GM12878 (cell line): ENCODE data around the gene ADAMTS17. TPM values are rescaled to one million over a fixed set of nuclear protein-coding genes. Genes with fewer than 3 reads are reported as not detected.

ENCODE experiments used
- ATAC-seq: fragments of 200-7000 bp; cut with Tn5 transposase; 3 replicates; pipeline ENCODE4 v1.9.1; 2020; ENCODE audit warnings: mild to moderate bottlenecking, moderate library complexity
- BruUV-seq: library from RNA; stranded (reverse); fragments of 400-500 nt; replicated peaks from 2 replicates; lab custom pipeline; 2021; lab: Mats Ljungman, UMichigan
- CTCF ChIA-PET: fragments of 300-600 bp; sonication (Branson Sonifier 250); formaldehyde crosslinking; extraction: SDS; loops from one replicate; lab custom pipeline; 2021; ENCODE audit warnings: inconsistent platforms; lab: Yijun Ruan, JAX
- POLR2A ChIA-PET: fragments of 350-600 bp; formaldehyde crosslinking; extraction: SDS; loops from one replicate; lab custom pipeline; 2021; ENCODE audit warnings: inconsistent platforms; lab: Charles Lee
- RAD21 ChIA-PET: fragments of 300-600 bp; sonication (Branson Sonifier 250); formaldehyde crosslinking; loops from one replicate; lab custom pipeline; 2023; ENCODE audit warnings: antibody characterized with exemption; ENCODE audit not compliant: unreplicated experiment; lab: Charles Lee
- SMC1A ChIA-PET: fragments of 300-600 bp; sonication (Branson Sonifier 250); formaldehyde crosslinking; loops from one replicate; lab custom pipeline; 2023; ENCODE audit not compliant: unreplicated experiment, uncharacterized antibody; lab: Charles Lee
- DNase-seq: peaks from one replicate; pipeline ENCODE4 v3.0.0-alpha.2; 2011; ENCODE audit warnings: low read depth, low spot score
- FAIRE-seq: peaks from 3 replicates; lab custom pipeline; 2011; peaks lifted over from hg19 to GRCh38; lab: Jason Lieb, UNC
- H2AFZ ChIP-seq: 2 replicates; pipeline ENCODE4 v1.6.0; 2011; ENCODE audit warnings: low read depth, low read length, control low read depth; ENCODE audit not compliant: control insufficient read depth
- H3K27ac ChIP-seq: 2 replicates; pipeline ENCODE4 v1.5.1; 2011; ENCODE audit warnings: control low read depth; ENCODE audit not compliant: control insufficient read depth, insufficient read depth
- H3K27me3 ChIP-seq, 2 experiments: replicated peaks in 1 of 2; 2 replicates each; pipeline versions ENCODE4 v1.6.0 to v1.6.1; 2011; ENCODE audit warnings: low read length in 1 of 2; ENCODE audit not compliant: control insufficient read depth in 2 of 2, insufficient read depth in 2 of 2
- H3K36me3 ChIP-seq, 2 experiments: 2 replicates each; pipeline ENCODE4 v1.5.1; 2011; ENCODE audit warnings: low read length in 1 of 2; ENCODE audit not compliant: control insufficient read depth in 2 of 2, insufficient read depth in 2 of 2
- H3K4me1 ChIP-seq: 2 replicates; pipeline ENCODE4 v1.6.1; 2011; ENCODE audit warnings: mild to moderate bottlenecking, low read length, moderate library complexity, mixed read lengths; ENCODE audit not compliant: control insufficient read depth, insufficient read depth
- H3K4me2 ChIP-seq: 2 replicates; pipeline ENCODE4 v1.6.0; 2011; ENCODE audit warnings: control low read depth; ENCODE audit not compliant: control insufficient read depth, insufficient read depth
- H3K4me3 ChIP-seq: fragments of 200-600 bp; sonication (generic); 2 replicates; pipeline ENCODE4 v1.5.1; 2016
- H3K79me2 ChIP-seq: 2 replicates; pipeline ENCODE4 v1.6.0; 2011; ENCODE audit warnings: low read length; ENCODE audit not compliant: control insufficient read depth, insufficient read depth
- H3K9ac ChIP-seq: 2 replicates; pipeline ENCODE4 v1.8.0; 2011; ENCODE audit warnings: low read length, control low read depth, mixed read lengths; ENCODE audit not compliant: control insufficient read depth, insufficient read depth
- H3K9me3 ChIP-seq: replicated peaks from 3 replicates; pipeline ENCODE4 v1.5.1; 2011; ENCODE audit warnings: mild to moderate bottlenecking, low read length; ENCODE audit not compliant: control insufficient read depth, insufficient read depth
- H4K20me1 ChIP-seq: 2 replicates; pipeline ENCODE4 v1.6.0; 2011; ENCODE audit not compliant: control insufficient read depth, insufficient read depth
- BRCA1 ChIP-seq: IDR thresholded peaks from 2 replicates; pipeline ENCODE4 v1.6.1; 2011; ENCODE audit warnings: low read depth, low read length, improper control_type of control experiment
- CBFB ChIP-seq: IDR thresholded peaks from 2 replicates; pipeline ENCODE4 v1.6.1; 2016; ENCODE audit warnings: antibody characterized with exemption, low read depth
- CREB1 ChIP-seq: IDR thresholded peaks from 2 replicates; pipeline ENCODE4 v1.6.1; 2012; ENCODE audit warnings: low read depth, mild to moderate bottlenecking, inconsistent platforms
- FOXM1 ChIP-seq: IDR thresholded peaks from 2 replicates; pipeline ENCODE4 v1.6.1; 2012; ENCODE audit warnings: low read depth, mild to moderate bottlenecking, inconsistent platforms, low read length, moderate library complexity
- HDAC6 ChIP-seq: fragments of 200-600 bp; sonication (generic); IDR thresholded peaks from one replicate; pipeline ENCODE4 v1.8.0; 2017; ENCODE audit warnings: antibody characterized with exemption; ENCODE audit not compliant: unreplicated experiment
- KDM1A ChIP-seq: fragments of 200-600 bp; sonication (generic); IDR thresholded peaks from 2 replicates; pipeline ENCODE4 v1.6.1; 2016; ENCODE audit warnings: borderline replicate concordance
- MEF2B ChIP-seq: fragments of 450-650 bp; IDR thresholded peaks from 2 replicates; pipeline ENCODE4 v1.6.1; 2018; ENCODE audit warnings: mild to moderate bottlenecking, moderate library complexity; ENCODE audit not compliant: partially characterized antibody, poor library complexity, severe bottlenecking
- NFXL1 ChIP-seq: fragments of 450-650 bp; IDR thresholded peaks from 2 replicates; pipeline ENCODE4 v1.6.1; 2017; ENCODE audit warnings: antibody characterized with exemption, mild to moderate bottlenecking, borderline replicate concordance
- NFYB ChIP-seq: IDR thresholded peaks from 2 replicates; pipeline ENCODE4 v1.6.1; 2011; ENCODE audit warnings: low read depth, mild to moderate bottlenecking, low read length, improper control_type of control experiment, moderate library complexity; ENCODE audit not compliant: insufficient read depth
- RAD21 ChIP-seq: IDR thresholded peaks from 2 replicates; pipeline ENCODE4 v1.6.1; 2011; ENCODE audit warnings: mild to moderate bottlenecking, low read depth, low read length, moderate library complexity; ENCODE audit not compliant: insufficient read depth
- RB1 ChIP-seq: fragments of 450-650 bp; formaldehyde crosslinking; IDR thresholded peaks from 2 replicates; pipeline ENCODE4 v1.6.1; 2017; ENCODE audit warnings: mild to moderate bottlenecking, borderline replicate concordance
- RCOR1 ChIP-seq: conservative IDR thresholded peaks from 2 replicates; pipeline ENCODE4 v1.6.1; 2012; ENCODE audit warnings: low read depth, low read length, improper control_type of control experiment
- SIN3A ChIP-seq: IDR thresholded peaks from 2 replicates; pipeline ENCODE4 v1.6.1; 2012; ENCODE audit warnings: low read depth, low read length, improper control_type of control experiment
- SPI1 ChIP-seq: IDR thresholded peaks from 2 replicates; pipeline ENCODE4 v1.6.1; 2011; ENCODE audit warnings: low read depth, mild to moderate bottlenecking, low read length, moderate library complexity, borderline replicate concordance; ENCODE audit not compliant: insufficient read depth
- SUZ12 ChIP-seq: fragments of 200-600 bp; sonication (generic); IDR thresholded peaks from one replicate; pipeline ENCODE4 v1.6.1; 2018; ENCODE audit warnings: antibody characterized with exemption, mild to moderate bottlenecking; ENCODE audit not compliant: unreplicated experiment
- WGBS: methylation state at CpG from one replicate; pipeline ENCODE4 v1.1.6; 2016; ENCODE audit warnings: low lambda C conversion rate; ENCODE audit not compliant: insufficient replicate concordance, insufficient coverage; ENCODE audit errors: missing lambda C conversion rate; 5-methylcytosine and 5-hydroxymethylcytosine counted together
- in situ Hi-C: fragments of 300-500 bp; cut with MboI; formaldehyde crosslinking; loops from 9 replicates; pipeline ENCODE4 v1.14.3; 2018; ENCODE audit warnings: mixed read lengths
- intact Hi-C: fragments of 100-400 bp; cut with micrococcal nuclease; formaldehyde crosslinking; loops from one replicate; pipeline ENCODE4 v1.14.2; 2022; ENCODE audit not compliant: unreplicated experiment
- polyA plus RNA-seq, 11 experiments: library from polyadenylated mRNA; depleted of rRNA in 4 of 11; unstranded in 6 of 11; stranded (reverse) in 5 of 11; fragments of >200 nt; fragmentation: Nextera tagmentation in 4 of 11; fragmentation: Illumina TruSeq in 1 of 11; extraction: Ambion mirVana in 4 of 11; extraction: Trizol in 1 of 11; gene quantifications; 1 replicate in 1 of 11; 2 replicates in 10 of 11; pipeline versions ENCODE4 v1.2.1 to v1.2.3, GENCODE V29; 2011 to 2016; ENCODE audit warnings: inconsistent platforms in 2 of 11, missing spikeins in 2 of 11, low read depth in 1 of 11
- total RNA-seq, 4 experiments: library from RNA; depleted of rRNA in 3 of 4; stranded (reverse); fragments of >200 nt in 3 of 4; fragmentation: Illumina TruSeq in 1 of 4; extraction: Trizol in 1 of 4; gene quantifications; 2 replicates each; pipeline versions ENCODE4 v1.2.1 to v1.2.3, GENCODE V29; 2013 to 2021
- TF ChIP-seq, protein P1 (sequence below): fragments of 450-650 bp; formaldehyde crosslinking; IDR thresholded peaks from 2 replicates; pipeline ENCODE4 v1.4.0; 2022; ENCODE audit warnings: mild to moderate bottlenecking, moderate library complexity
- TF ChIP-seq, protein P2 (sequence below): fragments of 450-650 bp; IDR thresholded peaks from 2 replicates; pipeline ENCODE4 v1.6.1; 2017; ENCODE audit warnings: low read depth, mild to moderate bottlenecking, moderate library complexity
- TF ChIP-seq, protein P3 (sequence below): fragments of 450-650 bp; IDR thresholded peaks from 2 replicates; pipeline ENCODE4 v1.6.1; 2018; ENCODE audit warnings: mild to moderate bottlenecking, low read depth, moderate library complexity; ENCODE audit not compliant: partially characterized antibody

ADAMTS17 gene
- total and polyA plus RNA-seq, 10 of the 15 experiments (the other 5 are each of a cell fraction or from before 2014, with no cell fraction given): 0.04 to 0.50 (median 0.10) TPM; not detected in 4

DNA sequence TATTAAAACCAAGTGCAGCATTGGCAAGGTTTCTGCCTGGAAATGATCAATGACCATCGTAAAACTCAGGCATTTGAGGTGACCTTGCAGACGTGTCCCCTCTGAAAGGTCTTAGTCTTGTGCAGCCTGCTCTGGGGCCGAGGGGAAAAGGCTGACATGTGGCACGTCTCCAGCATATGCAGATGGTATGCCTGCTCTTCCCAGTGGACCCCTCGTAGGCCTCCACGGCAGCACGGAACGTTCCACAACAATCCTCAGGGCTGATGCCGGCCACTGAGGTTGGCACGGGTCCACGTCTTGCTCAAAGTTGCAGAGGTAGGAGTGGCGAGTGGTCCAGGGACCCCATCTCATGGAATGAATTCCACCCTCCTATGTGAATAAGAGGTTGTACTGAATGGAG, 361.0 kb downstream of the ADAMTS17 start:
- H3K4me2 ChIP-seq: no peak overlapping the region
- no peak overlapping the region for H3K9ac ChIP-seq
- no peaks in the 10 kb centered on the region; the same call in 2 of the 3 replicates for H3K9me3 ChIP-seq
- in situ Hi-C loops: no loop called here
- no peak for ATAC-seq
- DNase-seq: no peak
- no peak for TF ChIP-seq CREB1
- no peak for TF ChIP-seq BRCA1
- TF ChIP-seq, protein P1, sequence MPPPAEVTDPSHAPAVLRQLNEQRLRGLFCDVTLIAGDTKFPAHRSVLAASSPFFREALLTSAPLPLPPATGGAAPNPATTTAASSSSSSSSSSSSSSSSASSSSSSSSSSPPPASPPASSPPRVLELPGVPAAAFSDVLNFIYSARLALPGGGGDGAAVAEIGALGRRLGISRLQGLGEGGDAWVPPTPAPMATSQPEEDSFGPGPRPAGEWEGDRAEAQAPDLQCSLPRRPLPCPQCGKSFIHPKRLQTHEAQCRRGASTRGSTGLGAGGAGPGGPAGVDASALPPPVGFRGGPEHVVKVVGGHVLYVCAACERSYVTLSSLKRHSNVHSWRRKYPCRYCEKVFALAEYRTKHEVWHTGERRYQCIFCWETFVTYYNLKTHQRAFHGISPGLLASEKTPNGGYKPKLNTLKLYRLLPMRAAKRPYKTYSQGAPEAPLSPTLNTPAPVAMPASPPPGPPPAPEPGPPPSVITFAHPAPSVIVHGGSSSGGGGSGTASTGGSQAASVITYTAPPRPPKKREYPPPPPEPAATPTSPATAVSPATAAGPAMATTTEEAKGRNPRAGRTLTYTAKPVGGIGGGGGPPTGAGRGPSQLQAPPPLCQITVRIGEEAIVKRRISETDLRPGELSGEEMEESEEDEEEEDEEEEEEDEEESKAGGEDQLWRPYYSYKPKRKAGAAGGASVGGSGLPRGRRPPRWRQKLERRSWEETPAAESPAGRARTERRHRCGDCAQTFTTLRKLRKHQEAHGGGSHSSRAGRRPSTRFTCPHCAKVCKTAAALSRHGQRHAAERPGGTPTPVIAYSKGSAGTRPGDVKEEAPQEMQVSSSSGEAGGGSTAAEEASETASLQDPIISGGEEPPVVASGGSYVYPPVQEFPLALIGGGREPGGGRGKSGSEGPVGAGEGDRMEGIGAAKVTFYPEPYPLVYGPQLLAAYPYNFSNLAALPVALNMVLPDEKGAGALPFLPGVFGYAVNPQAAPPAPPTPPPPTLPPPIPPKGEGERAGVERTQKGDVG: no peak
- no peak for TF ChIP-seq SIN3A
- TF ChIP-seq FOXM1: no peak
- no peak for TF ChIP-seq MEF2B
- TF ChIP-seq, protein P2, sequence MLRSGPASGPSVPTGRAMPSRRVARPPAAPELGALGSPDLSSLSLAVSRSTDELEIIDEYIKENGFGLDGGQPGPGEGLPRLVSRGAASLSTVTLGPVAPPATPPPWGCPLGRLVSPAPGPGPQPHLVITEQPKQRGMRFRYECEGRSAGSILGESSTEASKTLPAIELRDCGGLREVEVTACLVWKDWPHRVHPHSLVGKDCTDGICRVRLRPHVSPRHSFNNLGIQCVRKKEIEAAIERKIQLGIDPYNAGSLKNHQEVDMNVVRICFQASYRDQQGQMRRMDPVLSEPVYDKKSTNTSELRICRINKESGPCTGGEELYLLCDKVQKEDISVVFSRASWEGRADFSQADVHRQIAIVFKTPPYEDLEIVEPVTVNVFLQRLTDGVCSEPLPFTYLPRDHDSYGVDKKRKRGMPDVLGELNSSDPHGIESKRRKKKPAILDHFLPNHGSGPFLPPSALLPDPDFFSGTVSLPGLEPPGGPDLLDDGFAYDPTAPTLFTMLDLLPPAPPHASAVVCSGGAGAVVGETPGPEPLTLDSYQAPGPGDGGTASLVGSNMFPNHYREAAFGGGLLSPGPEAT: no peak
- TF ChIP-seq CBFB: no peak
- TF ChIP-seq RB1: no peak
- TF ChIP-seq NFYB: no peak
- TF ChIP-seq SPI1: no peak
- no peak for TF ChIP-seq NFXL1
- TF ChIP-seq SUZ12: no peak
- TF ChIP-seq, protein P3, sequence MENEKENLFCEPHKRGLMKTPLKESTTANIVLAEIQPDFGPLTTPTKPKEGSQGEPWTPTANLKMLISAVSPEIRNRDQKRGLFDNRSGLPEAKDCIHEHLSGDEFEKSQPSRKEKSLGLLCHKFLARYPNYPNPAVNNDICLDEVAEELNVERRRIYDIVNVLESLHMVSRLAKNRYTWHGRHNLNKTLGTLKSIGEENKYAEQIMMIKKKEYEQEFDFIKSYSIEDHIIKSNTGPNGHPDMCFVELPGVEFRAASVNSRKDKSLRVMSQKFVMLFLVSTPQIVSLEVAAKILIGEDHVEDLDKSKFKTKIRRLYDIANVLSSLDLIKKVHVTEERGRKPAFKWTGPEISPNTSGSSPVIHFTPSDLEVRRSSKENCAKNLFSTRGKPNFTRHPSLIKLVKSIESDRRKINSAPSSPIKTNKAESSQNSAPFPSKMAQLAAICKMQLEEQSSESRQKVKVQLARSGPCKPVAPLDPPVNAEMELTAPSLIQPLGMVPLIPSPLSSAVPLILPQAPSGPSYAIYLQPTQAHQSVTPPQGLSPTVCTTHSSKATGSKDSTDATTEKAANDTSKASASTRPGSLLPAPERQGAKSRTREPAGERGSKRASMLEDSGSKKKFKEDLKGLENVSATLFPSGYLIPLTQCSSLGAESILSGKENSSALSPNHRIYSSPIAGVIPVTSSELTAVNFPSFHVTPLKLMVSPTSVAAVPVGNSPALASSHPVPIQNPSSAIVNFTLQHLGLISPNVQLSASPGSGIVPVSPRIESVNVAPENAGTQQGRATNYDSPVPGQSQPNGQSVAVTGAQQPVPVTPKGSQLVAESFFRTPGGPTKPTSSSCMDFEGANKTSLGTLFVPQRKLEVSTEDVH: no peak
- no peak for TF ChIP-seq KDM1A
- TF ChIP-seq HDAC6: no peak
- no peak for TF ChIP-seq RAD21
- TF ChIP-seq RCOR1: no peak
- TF ChIP-seq, all 136 proteins: peak for 0
- WGBS: 35% methylated on average over 12 of the region's 12 CpGs
- H3K4me1 ChIP-seq: no peaks in the 10 kb centered on the region
- no peak overlapping the region for H2AFZ ChIP-seq
- H3K4me3 ChIP-seq: no peak overlapping the region
- no peaks in the 10 kb centered on the region for H4K20me1 ChIP-seq
- H3K36me3 ChIP-seq: no peaks in the 10 kb centered on the region
- no peak for FAIRE-seq
- ChIA-PET RAD21 (no interaction called here), CTCF (no interaction called here), SMC1A (no interaction called here), POLR2A (no interaction called here)
- H3K79me2 ChIP-seq: no peaks in the 10 kb centered on the region
- peaks cover 1 to 2% of the 10 kb centered on the region in 2 experiments; a peak in 3 of 4 replicates for H3K27me3 ChIP-seq
- intact Hi-C loops: no loop called here
- BruUV-seq: no TSS peak
- no peak overlapping the region for H3K27ac ChIP-seq
